Activated T-cell treated with anti-CD3 and anti-CD28 coated beads for 48 hours (primary cell): Measurements from ENCODE around the gene TMEM214.

Experiments
- DNase-seq: peaks from one replicate; pipeline ENCODE4 v3.0.0-alpha.2; 2020; ENCODE audit warnings: low read depth

The TMEM214 gene

GRCh38 chr2:27013738-27014137 is 19.0 kb upstream of the TMEM214 start:
- no peak for DNase-seq

GRCh38 chr2:27014771-27015433 is 17.9 kb upstream of the TMEM214 start:
- DNase-seq: no peak

- DNase-seq: peak; percentile 15
Observed at GRCh38 chr2:27016801-27017325, 15.9 kb upstream of the TMEM214 start.

GRCh38 chr2:27018142-27018541 is 14.6 kb upstream of the TMEM214 start:
- DNase-seq: no peak

GRCh38 chr2:27019459-27019858 is 13.3 kb upstream of the TMEM214 start:
- no peak for DNase-seq

GRCh38 chr2:27019931-27020855 is 12.6 kb upstream of the TMEM214 start:
- no peak for DNase-seq

GRCh38 chr2:27021253-27022049 is 11.3 kb upstream of the TMEM214 start:
- DNase-seq: no peak

- no peak for DNase-seq
Observed at GRCh38 chr2:27023740-27024139, 9.0 kb upstream of the TMEM214 start.

GRCh38 chr2:27024188-27024587 is 8.6 kb upstream of the TMEM214 start:
- DNase-seq: no peak

- no peak for DNase-seq
Observed at GRCh38 chr2:27024812-27025211, 8.0 kb upstream of the TMEM214 start.

GRCh38 chr2:27025281-27025800 is 7.4 kb upstream of the TMEM214 start:
- DNase-seq: no peak

GRCh38 chr2:27025861-27026851 is 6.6 kb upstream of the TMEM214 start:
- no peak for DNase-seq

- DNase-seq: no peak
Observed at GRCh38 chr2:27027211-27027651, 5.5 kb upstream of the TMEM214 start.

GRCh38 chr2:27029051-27029450 is 3.7 kb upstream of the TMEM214 start:
- DNase-seq: no peak

- no peak for DNase-seq
Observed at GRCh38 chr2:27033253-27033852, 588 bp downstream of the TMEM214 start.

- DNase-seq: no peak
Observed at GRCh38 chr2:27038012-27038411, 5.2 kb downstream of the TMEM214 start.

GRCh38 chr2:27038631-27039339 is 6.0 kb downstream of the TMEM214 start:
- DNase-seq: no peak

GRCh38 chr2:27039426-27039825 is 6.7 kb downstream of the TMEM214 start:
- DNase-seq: no peak

- no peak for DNase-seq
Observed at GRCh38 chr2:27039871-27040270, 7.1 kb downstream of the TMEM214 start.

- DNase-seq: no peak
Observed at GRCh38 chr2:27040282-27040681, 7.5 kb downstream of the TMEM214 start.
